ENCODE data around the gene TULP4.

TULP4 gene, protein sequence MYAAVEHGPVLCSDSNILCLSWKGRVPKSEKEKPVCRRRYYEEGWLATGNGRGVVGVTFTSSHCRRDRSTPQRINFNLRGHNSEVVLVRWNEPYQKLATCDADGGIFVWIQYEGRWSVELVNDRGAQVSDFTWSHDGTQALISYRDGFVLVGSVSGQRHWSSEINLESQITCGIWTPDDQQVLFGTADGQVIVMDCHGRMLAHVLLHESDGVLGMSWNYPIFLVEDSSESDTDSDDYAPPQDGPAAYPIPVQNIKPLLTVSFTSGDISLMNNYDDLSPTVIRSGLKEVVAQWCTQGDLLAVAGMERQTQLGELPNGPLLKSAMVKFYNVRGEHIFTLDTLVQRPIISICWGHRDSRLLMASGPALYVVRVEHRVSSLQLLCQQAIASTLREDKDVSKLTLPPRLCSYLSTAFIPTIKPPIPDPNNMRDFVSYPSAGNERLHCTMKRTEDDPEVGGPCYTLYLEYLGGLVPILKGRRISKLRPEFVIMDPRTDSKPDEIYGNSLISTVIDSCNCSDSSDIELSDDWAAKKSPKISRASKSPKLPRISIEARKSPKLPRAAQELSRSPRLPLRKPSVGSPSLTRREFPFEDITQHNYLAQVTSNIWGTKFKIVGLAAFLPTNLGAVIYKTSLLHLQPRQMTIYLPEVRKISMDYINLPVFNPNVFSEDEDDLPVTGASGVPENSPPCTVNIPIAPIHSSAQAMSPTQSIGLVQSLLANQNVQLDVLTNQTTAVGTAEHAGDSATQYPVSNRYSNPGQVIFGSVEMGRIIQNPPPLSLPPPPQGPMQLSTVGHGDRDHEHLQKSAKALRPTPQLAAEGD (N-terminal part only)

DNA sequence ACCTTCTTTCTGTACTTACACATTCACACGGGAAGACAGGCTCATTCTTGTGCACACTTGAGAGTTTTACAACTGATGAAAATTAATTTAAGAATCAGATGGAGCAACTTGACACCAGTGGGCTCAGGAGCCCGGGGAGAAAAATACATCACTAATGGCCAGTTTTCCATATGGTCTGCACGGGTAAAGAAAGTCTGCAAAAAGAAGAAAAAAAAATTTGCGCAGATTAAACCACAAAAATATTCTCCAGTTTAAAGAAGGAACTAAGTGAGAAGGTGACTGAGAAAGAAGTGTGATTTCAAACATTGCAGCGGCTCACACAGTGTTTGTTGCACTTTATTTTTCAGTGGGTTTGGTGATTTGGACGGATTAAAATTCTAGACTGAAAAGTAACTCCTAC, at the start of gene TULP4:
TULP4 (plus strand) TSS at position 301 of the 400 bp plus-strand sequence. CDS start 1,552 bp downstream, outside the sequence.
- DNase-seq, result no peak

DNA sequence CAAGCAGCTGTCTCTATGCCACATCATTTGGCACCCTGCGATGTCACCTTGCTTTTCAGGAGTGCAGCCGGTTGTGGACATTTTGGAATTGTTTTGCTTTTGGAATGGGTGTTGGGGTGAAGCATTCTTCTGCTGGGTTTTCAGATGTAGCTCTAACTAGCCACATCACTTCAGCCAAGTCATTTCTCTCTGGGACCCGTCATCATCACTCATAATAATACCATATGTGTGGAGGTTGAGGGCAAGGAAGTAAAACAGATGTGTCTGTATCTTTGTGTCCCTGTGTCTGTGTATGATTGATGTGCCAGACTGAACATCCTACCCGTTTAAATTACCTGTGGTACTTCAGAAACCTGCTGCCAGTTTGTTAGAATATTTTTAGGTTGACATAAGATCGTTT, 49.5 kb upstream of the TULP4 start:
- no peak for DNase-seq

DNA sequence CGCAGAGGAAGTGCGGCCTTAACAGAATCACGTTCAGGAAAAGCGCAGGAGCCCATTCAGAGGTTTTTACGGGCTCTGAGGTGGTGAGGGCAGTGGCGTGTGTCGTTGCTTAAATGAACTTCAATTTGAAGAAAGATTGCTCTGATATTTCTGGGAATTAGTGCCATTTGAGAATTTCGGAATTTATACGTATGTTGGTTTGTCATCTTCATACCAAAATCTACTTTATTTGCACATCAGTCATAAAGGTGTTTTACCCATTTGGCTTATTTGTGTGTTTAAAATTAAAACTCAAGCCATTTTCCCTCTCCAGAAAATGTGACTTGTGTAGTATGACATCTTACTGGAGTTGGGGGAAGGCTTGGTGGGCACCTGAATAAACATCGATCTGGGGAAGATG, 48.1 kb upstream of the TULP4 start:
- DNase-seq, result no peak

DNA sequence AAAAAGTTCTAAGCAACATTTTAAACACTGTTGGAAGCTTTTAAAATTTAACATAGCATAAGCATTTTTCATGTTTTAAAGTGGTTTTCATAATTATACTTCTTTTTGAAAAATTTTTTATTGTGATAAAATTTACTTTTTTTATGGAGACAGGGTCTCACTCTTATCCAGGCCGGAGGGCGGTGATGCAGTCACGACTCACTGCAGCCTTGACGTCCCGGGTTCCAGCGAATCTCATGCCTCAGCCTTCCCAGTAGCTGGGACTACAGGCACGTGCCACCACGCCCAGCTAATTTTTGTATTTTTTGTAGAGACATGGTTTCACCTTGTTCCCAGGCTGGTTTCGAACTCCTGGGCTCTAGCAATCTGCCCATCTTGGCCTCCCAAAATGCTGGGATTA, 46.1 kb upstream of the TULP4 start:
- no peak for DNase-seq

DNA sequence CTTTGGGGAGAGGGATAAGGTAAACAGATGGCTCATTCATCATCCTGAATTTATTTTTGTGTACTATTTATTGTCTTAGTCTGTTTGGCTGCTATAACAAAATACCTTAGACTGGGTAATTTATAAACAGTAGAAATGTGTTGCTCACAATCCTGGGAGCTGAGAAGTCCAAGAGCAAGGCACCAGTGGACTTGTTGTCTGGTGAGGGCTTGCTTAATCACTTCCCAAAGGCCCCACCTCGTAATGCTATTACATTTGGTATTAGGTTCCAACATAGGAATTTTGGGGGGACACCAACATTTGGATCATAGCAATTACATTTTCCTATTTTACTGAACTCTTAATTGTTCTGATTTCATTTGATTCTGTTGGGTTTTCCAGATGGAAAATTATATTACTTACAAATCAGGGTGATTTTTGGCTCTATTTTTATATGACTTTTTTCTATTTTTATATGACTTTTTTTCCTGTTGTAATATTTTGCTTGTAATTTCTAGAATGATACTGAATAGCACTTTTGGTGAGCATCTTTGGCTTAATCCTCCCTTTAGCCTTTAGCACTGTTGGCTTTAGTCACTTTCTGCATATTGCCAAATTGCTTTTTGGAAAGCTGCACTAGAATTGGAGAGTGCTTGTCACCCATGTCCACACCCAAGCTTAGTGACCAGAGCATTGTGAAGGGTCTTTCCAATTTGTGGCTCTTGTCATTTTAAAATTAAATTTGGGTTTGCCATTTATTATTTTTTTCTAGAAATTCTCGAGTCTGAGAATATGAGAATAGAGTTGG, 43.7 kb upstream of the TULP4 start:
- DNase-seq, result no peak

DNA sequence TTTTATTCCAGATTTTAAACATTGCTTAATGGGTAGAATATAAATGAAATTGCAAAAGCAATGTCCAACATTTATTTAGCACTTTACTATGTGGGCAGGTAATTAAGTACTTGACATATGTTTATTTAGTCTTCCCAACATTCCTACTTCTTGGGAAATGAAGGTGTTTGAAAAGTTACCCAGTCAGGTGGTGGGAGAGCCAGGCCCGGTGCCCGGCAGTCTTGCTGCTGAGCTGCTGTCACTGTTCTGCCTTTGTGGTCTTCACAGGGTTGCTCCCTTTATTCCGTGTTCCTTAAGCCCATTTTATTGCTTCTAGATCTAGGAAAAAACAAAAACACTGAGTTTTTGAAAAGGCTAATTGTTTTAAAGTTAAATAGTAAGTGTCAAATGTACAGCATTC, 42.6 kb upstream of the TULP4 start:
- DNase-seq, result no peak

DNA sequence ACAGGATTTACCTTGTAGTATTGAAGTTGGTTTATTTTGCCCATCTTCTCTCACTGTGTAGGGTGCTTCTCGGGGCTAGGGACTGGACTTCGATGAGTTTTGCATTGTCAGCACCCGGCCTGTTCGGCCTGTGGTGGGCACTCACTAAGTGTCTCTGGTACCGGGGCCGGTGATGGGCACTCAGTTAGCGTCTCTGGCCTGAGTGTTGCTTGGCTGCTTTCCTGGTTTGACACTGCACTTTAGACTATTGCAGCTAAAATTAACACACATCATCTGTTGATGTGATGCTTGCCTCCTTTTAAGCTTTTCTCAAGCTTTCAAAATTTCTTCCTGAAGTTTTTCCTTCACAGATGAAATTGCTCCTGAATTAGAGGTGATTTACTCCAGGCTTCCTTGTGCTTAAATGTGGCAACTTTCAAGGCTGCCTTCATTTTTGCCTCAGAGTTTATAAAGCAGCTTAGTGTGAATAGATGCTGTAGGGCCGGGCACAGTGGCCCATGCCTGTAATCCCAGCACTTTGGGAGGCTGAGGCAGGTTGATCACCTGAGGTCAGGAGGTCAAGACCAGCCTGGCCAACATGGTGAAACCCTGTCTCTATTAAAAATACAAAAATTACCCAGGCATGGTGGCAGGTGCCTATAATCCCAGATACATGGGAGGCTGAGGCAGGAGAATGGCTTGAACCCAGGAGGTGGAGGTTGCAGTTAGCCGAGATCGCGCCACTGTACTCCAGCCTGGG, 41.7 kb upstream of the TULP4 start:
- no peak for DNase-seq

DNA sequence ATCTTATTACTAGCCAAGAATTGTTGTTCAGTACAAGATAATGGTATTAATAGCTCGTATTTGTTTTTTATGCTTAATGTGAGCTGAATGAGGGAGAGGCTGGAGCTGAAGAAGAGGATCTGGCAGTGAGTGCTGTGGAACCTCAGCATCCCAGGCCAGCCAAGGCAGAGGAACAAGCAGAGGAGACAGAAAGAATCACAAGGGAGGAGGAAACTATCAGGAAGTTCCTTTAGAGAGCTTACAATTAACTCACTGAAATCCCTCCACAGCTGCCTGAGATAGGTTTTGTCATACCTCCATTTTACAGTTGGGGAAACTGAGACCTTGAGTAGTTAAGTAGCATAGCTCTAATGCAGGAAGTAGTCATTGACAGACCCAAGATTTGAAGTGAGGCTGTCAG, 39.9 kb upstream of the TULP4 start:
- no peak for DNase-seq

DNA sequence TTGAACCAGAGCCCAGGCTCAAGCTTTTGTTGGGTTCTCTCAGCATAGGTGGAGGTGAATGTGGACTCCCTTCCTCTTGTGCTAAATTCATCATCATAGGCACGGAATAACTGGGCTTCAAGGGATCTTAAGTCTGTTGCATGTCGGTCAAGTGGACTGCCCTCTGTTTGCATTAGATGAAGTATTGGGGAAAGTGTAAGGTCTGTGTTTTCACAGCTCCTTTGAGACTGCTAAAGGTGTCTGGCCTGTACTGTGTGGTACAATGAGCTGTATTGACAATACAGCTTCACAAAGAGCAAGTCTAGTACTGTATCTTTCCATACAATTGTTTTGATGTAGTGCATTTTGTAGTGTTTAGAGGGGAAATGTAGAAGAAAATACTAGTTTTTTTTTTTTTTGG, 34.3 kb upstream of the TULP4 start:
- DNase-seq, result no peak

DNA sequence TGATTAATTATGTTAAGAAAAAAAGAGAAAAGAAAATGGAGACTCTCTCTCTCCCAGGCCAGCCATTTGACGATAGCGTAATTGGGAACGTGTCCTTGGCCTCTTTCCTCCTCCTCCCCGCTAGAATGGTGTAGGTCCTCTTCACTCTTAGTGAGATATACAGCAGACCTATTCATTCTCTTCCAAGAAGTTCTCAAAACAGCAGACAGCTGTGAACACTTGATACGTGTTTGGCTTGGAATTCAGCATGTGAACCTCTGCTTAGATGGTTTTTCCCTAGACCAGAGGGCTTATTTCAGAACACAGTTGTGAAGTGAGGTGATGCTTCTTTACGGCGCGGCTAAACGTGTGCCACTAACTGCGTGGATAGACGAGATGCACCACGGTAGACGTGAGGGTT, 32.6 kb upstream of the TULP4 start:
- no peak for DNase-seq

DNA sequence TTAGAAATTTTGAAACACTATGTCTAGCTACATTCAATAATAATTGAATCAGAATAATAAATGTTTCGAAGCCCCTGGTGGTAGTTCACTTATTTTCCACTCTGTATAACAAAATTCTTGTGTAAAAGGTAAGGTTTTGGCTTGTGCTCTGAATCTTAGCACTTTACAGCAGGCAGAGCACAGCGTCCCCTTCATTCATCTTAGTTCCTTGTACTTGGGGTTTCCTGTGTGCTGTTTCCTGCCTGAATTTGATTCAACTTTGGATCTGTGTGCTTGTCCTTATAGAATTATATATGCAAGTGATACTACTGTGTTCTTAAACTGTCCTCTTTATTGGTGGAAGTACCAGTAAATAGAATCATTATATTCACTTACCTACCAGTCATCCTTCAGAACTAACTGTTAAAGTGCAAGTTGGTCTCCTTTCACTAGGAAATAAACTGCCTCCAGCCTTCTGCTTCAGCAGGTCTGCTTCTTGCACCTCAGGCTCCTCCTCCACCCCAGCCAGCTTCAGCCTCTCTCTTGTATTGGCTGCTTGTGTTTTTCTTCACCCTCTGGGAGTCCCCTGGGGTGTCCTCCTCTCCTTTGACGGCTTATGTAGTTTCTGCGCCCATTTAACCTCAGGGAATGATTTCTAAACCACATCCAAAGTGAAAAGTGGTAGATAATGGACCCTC, 28.8 kb upstream of the TULP4 start:
- no peak for DNase-seq

DNA sequence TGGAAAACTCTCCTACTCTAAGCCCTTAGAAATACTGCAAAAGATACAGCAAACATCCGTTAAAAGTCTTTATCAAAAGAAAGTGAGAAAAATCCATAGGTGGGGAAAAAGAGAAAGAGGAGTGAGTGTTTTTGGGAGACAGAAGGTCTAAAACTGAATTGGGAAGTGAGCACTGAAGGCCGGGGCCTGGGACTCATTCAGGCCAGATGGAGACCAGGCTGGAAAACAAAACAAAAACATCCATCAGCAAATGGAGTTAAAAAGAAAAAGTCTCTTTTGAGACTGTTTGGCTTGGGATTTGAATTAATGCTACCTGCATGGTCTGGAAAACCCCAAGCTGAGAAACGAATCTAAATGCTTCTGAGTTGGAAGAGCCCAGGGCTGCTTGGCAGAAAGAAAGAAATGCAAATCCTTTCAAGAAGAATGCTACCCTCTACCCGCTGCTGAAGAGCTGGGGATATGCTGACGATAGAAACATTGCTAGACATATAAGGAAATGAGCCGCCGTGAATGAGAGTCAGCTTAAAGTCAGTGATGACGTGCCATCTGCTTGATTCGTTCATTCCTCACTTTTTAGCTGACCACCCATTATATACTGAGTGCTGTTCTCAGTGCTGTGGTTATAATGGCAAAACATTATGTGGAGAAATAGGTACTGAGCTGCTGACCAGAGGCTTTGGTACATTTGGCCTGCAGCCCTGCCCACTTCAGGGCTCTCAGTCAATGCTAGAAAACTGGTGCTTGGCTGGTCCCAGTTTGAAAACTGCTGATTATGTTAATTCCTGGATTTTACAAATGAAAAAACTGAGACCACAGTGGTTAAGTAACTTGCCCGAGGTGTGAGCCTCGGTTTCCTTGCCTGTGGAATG, 28.0 kb upstream of the TULP4 start:
- no peak for DNase-seq

DNA sequence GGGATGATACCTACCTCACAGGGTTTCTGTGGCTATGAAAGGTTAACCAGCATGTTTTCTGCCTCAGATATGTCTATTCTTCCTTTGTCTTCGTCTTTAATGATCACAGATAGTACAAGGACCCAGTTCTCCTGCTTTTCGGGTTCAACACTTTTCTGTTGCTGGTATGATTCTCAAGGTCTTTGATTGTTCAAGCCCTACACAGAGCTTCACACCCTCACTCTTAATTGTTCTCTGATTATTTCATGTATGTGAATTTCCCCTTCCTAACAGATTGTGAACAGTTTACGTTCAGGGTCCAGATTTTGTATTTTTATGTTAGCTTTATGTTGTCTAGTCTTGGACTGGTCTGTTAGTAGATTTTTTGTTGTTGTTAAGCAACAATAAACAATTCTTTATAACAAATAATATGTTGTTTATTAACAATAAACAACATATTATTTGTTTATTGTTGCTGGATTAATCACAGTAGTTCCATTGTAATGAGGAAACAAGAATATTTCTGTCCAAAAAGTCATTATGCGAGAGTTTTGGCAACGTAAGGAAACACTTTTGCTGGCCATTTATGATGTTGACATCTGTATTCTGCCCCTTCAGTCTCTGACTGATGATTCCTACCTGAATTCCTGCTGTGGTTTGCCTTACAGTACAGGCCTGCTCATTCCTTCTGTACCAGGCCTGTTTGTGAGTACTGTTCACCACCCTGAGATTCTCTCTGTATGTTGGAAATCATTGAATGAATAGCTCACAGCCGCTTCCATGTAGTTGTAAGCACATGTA, 27.2 kb upstream of the TULP4 start:
- no peak for DNase-seq

DNA sequence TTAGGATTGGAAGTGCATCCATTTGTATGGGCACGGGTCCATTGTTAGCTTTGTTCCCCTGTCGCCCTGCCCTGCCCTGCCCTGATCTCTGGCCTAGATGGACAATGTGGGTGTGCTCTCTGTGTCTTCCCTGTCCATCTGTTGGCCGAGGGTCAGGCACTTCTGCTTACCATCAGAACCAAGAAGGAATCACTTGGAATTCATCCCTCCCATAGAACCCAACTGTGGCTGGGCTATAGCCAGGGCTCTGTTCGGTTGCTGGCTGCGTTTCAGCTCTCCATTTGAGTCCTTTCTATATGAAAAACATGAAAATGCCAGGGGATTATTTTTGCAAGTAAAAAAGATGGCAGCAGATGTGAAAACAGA, 26.6 kb upstream of the TULP4 start:
- DNase-seq, result no peak

DNA sequence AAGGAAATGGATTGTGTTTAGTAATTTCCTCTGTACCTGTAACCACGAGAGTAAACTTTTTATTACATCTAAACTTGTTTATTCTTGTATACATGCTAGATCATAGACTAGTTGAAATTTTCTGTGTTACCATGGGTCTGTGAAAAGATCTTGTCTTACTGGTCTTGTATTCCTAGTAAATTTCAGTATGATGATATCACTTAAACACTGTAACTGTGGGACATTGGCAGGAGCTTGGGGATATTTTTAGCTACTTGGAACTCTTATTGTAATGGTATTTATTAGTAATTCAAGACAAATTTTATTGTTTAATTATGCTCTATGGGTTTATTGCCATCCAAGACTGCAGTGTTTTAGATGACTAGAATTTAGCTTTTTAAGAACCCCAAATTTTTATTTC, 25.9 kb upstream of the TULP4 start:
- no peak for DNase-seq

DNA sequence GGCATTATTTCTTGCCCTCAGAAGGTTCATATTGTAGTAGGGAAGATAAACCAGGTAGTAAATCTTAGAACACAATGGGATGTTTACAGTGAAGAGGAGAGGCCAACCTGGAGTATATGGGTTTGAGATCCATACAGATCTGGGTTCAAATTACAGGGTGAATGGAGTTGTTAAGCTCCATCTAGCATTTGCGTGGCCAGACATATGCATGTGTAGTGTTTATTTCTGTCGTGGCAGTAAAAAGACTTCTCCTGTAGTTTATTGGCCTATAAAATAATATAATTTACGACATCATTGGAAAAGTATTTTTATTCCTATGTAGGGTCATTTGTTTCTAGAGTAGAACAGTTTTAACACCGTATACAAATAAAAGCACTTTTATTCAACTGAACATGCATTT, 25.2 kb upstream of the TULP4 start:
- no peak for DNase-seq

DNA sequence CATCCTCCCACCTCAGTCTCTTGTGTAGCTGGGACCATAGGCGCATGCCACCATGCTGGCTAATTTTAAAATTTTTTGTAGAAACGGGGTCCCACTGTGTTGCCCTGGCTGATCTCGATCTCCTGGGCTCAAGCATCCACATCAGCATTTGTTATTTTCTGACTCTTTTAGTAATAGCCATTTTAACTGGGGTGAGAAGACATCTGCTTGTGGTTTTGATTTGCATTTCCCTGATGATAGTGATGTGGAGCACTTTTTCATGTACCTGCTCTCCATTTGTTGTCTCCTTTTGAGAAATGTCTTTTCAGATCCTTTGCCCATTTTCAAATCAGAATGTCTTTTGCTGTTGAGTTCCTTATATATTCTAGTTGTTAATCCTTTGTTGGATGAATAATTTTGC, 22.2 kb upstream of the TULP4 start:
- no peak for DNase-seq

DNA sequence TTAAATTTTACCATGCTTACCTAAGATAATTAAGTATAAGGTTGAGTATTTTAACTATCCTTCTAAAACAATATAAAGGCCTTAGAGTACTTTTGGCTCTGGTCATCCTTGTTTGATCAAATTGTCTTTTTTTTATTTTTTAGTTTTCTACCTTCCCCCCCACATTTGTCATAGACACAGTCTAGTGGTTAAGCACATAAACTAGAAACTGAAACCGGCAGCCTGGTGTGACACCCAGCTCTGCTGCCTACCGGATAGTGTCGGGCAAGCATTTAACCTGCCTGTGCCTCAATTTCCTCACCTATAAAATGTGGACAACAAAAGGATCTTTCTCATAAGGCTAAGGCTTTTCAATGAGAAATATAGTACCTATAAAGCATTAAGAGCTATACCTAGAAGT, 21.6 kb upstream of the TULP4 start:
- DNase-seq, result no peak

DNA sequence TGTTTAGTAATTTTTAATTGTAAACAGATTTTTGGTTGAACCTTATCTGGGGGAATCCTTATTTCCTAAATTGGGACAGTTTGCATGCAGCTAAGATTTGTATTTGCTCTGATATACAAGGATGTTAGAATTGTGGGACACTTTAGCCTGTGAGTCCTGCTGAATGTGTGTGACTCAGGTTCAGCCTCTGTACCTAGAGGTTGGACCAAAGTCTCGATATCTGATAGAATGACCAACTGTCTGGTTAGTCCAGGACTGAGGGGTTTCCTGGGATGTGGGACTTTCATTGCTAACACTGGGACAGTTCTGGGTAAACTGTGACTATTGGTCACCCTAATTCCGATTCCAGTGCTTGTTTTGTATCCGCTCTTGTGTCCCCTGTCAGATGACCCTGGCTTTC, 20.2 kb upstream of the TULP4 start:
- no peak for DNase-seq

DNA sequence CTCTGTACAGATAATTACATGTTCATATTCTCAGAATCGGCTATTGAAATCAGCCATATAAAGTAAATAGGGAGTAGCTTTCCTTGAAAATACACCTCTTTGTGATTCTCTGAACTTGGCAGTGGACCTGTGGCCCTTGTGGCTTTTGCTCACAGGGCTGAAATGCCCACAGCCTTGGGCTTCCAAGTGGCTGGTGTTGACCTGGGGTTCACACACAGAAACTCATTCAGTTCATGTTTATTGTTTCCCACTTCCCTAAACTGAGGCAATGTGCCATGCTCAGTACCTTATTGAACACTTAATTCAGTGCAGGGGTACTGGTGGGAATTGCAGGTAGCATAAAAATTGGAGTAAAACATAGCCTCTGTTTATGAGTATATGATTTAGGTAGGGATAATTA, 19.1 kb upstream of the TULP4 start:
- no peak for DNase-seq
